Measurements from ENCODE around the gene LCLAT1.

DNA sequence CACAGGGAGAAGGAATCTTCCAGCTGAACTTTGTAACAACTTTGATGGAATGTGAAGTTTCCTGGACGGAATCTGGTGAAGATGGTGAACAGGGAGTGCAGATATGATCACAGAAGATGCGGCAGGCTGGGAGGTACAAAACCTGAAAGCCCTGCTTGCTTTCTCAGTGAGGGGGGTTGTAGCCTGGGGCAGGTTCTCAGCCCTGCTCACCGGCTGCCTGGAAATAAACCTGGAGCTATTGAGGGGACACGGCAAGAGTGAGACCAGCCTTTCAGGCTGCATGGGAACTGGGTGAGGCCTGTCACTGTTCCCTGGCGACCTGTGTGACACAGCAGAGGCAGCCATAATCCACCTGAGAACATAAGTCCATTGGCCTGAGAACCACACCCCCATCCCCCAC is 174.8 kb downstream of the LCLAT1 start:
- TF ChIP-seq TAF1 (IDR thresholded peaks at IDR 0.05; ENCODE audit: borderline replicate concordance, insufficient read depth, low read length) (no peak), POLR2AphosphoS5 (IDR thresholded peaks at IDR 0.05; ENCODE audit: low read depth, low read length) (no peak), REST (IDR thresholded peaks at IDR 0.05; ENCODE audit: insufficient read depth in 1 of 2, low read depth in 2 of 2, low read length in 2 of 2) (no peak), SIN3A (IDR thresholded peaks at IDR 0.05; ENCODE audit: borderline replicate concordance, insufficient read depth, low read length) (no peak), FOXP2 (optimal IDR thresholded peaks at IDR 0.05; ENCODE audit: borderline replicate concordance, extremely low read depth, extremely low read length, insufficient read depth) (no peak)
